Mesenteric fat pad (tissue), 1 donor: ENCODE results near the gene CEP72. TPM values are rescaled to one million over a fixed set of nuclear protein-coding genes. Genes with fewer than 3 reads are reported as not detected.

Source experiments
- DNase-seq: peaks from one replicate; pipeline ENCODE4 v3.0.0-alpha.2; 2020; ENCODE audit warnings: low spot score
- total RNA-seq: library from RNA; stranded (reverse); fragmentation: NEBNext Ultra II Directional; extraction: Animal tissue kit (Norgen Biotek cat#: 25700); gene quantifications from one replicate; pipeline ENCODE4 v1.2.1, GENCODE V29; 2021
- donor health status: DM: yes; HTN: yes; CAD: no.

The CEP72 gene
- total RNA-seq, 1 donor from 2014 or later = 2.0 TPM

GRCh38 chr5:652023-652515 is 39.9 kb downstream of the CEP72 start:
- no peak for DNase-seq

- no peak for DNase-seq
These were observed 40.7 kb downstream of the CEP72 start for GRCh38 chr5:652773-653350.

- no peak for DNase-seq
These were observed 42.1 kb downstream of the CEP72 start for GRCh38 chr5:654071-654778.

- no peak for DNase-seq
These were observed 43.3 kb downstream of the CEP72 start for GRCh38 chr5:655406-655805.

- no peak for DNase-seq
These were observed 45.4 kb downstream of the CEP72 start for GRCh38 chr5:657570-657969.

GRCh38 chr5:658103-658502 is 46.0 kb downstream of the CEP72 start:
- no peak for DNase-seq

GRCh38 chr5:659496-660263 is 47.5 kb downstream of the CEP72 start:
- no peak for DNase-seq

- no peak for DNase-seq
These were observed 48.4 kb downstream of the CEP72 start for GRCh38 chr5:660491-661030.

- no peak for DNase-seq
These were observed 50.0 kb downstream of the CEP72 start for GRCh38 chr5:661891-662750.

- no peak for DNase-seq
These were observed 50.8 kb downstream of the CEP72 start for GRCh38 chr5:662751-663435.

- DNase-seq = no peak
These were observed 51.5 kb downstream of the CEP72 start for GRCh38 chr5:663436-664342.

- no peak for DNase-seq
These were observed 52.3 kb downstream of the CEP72 start for GRCh38 chr5:664343-664993.

- DNase-seq = no peak
These were observed 52.8 kb downstream of the CEP72 start for GRCh38 chr5:664994-665360.

GRCh38 chr5:665541-665955 is 53.4 kb downstream of the CEP72 start:
- no peak for DNase-seq

GRCh38 chr5:665956-666711 is 54.0 kb downstream of the CEP72 start:
- DNase-seq = no peak

GRCh38 chr5:666816-667498 is 54.8 kb downstream of the CEP72 start:
- no peak for DNase-seq

GRCh38 chr5:668283-668995 is 56.3 kb downstream of the CEP72 start:
- no peak for DNase-seq
